H9 (cell line): Measurements from ENCODE around the gene KCTD7. TPM values are rescaled to one million over a fixed set of nuclear protein-coding genes. Genes with fewer than 3 reads are reported as not detected.

Experiments
- DNase-seq: peaks from one replicate; pipeline ENCODE4 v3.0.0-alpha.2; 2017
- H2AFZ ChIP-seq: one replicate; pipeline ENCODE4 v1.6.1; 2013; ENCODE audit warnings: mild to moderate bottlenecking, low read length, control low read depth, moderate library complexity
- H2AK5ac ChIP-seq: 2 replicates; pipeline ENCODE4 v1.6.1; 2013; ENCODE audit warnings: low read length, control low read depth, mixed read lengths; ENCODE audit not compliant: insufficient read length
- H2BK120ac ChIP-seq: one replicate; pipeline ENCODE4 v1.6.1; 2013; ENCODE audit warnings: low read depth, mild to moderate bottlenecking, low read length, control low read depth, inconsistent platforms; ENCODE audit not compliant: poor library complexity, severe bottlenecking
- H2BK12ac ChIP-seq: 2 replicates; pipeline ENCODE4 v1.6.1; 2013; ENCODE audit warnings: low read length, control low read depth, mixed read lengths, low read depth; ENCODE audit not compliant: insufficient read length
- H2BK15ac ChIP-seq: 2 replicates; pipeline ENCODE4 v1.6.1; 2013; ENCODE audit warnings: low read depth, low read length, control low read depth
- H2BK20ac ChIP-seq: one replicate; pipeline ENCODE4 v1.6.1; 2013; ENCODE audit warnings: low read depth, mild to moderate bottlenecking, low read length, control low read depth, inconsistent platforms; ENCODE audit not compliant: poor library complexity, severe bottlenecking
- H2BK5ac ChIP-seq: 2 replicates; pipeline ENCODE4 v1.6.1; 2013; ENCODE audit warnings: low read length, control low read depth, mixed read lengths; ENCODE audit not compliant: insufficient read length
- H3K14ac ChIP-seq: 2 replicates; pipeline ENCODE4 v1.6.1; 2013; ENCODE audit warnings: low read length, control low read depth; ENCODE audit not compliant: insufficient read depth
- H3K18ac ChIP-seq: 2 replicates; pipeline ENCODE4 v1.6.1; 2013; ENCODE audit warnings: low read depth, mild to moderate bottlenecking, mixed read lengths, low read length, control low read depth; ENCODE audit not compliant: insufficient read length
- H3K23ac ChIP-seq: 2 replicates; pipeline ENCODE4 v1.6.1; 2013; ENCODE audit warnings: low read length, control low read depth, mixed read lengths, low read depth; ENCODE audit not compliant: insufficient read length
- H3K23me2 ChIP-seq: 2 replicates; pipeline ENCODE4 v1.6.1; 2013; ENCODE audit warnings: low read depth, mild to moderate bottlenecking, mixed read lengths, low read length, control low read depth; ENCODE audit not compliant: insufficient read length, poor library complexity, severe bottlenecking
- H3K27ac ChIP-seq: 2 replicates; pipeline ENCODE4 v1.5.1; 2013; ENCODE audit warnings: low read length, control low read depth, mixed read lengths, low read depth; ENCODE audit not compliant: insufficient read length
- H3K27me3 ChIP-seq: 2 replicates; pipeline ENCODE4 v1.6.1; 2013; ENCODE audit warnings: low read length, control low read depth, inconsistent platforms; ENCODE audit not compliant: insufficient read depth
- H3K4ac ChIP-seq: 2 replicates; pipeline ENCODE4 v1.6.1; 2013; ENCODE audit warnings: low read depth, mild to moderate bottlenecking, control low read depth, inconsistent platforms, low read length, moderate library complexity
- H3K4me1 ChIP-seq: 2 replicates; pipeline ENCODE4 v1.6.1; 2013; ENCODE audit warnings: low read length, control low read depth, inconsistent platforms; ENCODE audit not compliant: insufficient read depth
- H3K4me2 ChIP-seq: 2 replicates; pipeline ENCODE4 v1.6.1; 2013; ENCODE audit warnings: low read length, control low read depth, mixed read lengths; ENCODE audit not compliant: insufficient read length, insufficient read depth
- H3K56ac ChIP-seq: 2 replicates; pipeline ENCODE4 v1.6.1; 2013; ENCODE audit warnings: low read depth, mild to moderate bottlenecking, mixed read lengths, low read length, control low read depth; ENCODE audit not compliant: insufficient read length
- H3K79me1 ChIP-seq: 2 replicates; pipeline ENCODE4 v1.6.1; 2013; ENCODE audit warnings: low read depth, mild to moderate bottlenecking, moderate library complexity, low read length, control low read depth, inconsistent platforms; ENCODE audit not compliant: insufficient read depth, poor library complexity, severe bottlenecking
- H3K79me2 ChIP-seq: 2 replicates; pipeline ENCODE4 v1.6.1; 2013; ENCODE audit warnings: low read length, control low read depth, inconsistent platforms; ENCODE audit not compliant: insufficient read depth
- H3K9ac ChIP-seq: 2 replicates; pipeline ENCODE4 v1.6.1; 2013; ENCODE audit warnings: low read length, control low read depth, mixed read lengths; ENCODE audit not compliant: insufficient read length; ENCODE audit errors: extremely low read depth
- H3K9me3 ChIP-seq: one replicate; pipeline ENCODE4 v1.6.1; 2013; ENCODE audit warnings: low read depth, low read length, inconsistent platforms; ENCODE audit not compliant: control insufficient read depth
- H3T11ph ChIP-seq: one replicate; pipeline ENCODE4 v1.6.1; 2013; ENCODE audit warnings: mild to moderate bottlenecking, low read length, control low read depth, inconsistent platforms
- H4K20me1 ChIP-seq: one replicate; pipeline ENCODE4 v1.6.1; 2013; ENCODE audit not compliant: control insufficient read depth, insufficient read length, insufficient read depth
- H4K5ac ChIP-seq: 2 replicates; pipeline ENCODE4 v1.6.1; 2013; ENCODE audit warnings: low read depth, mild to moderate bottlenecking, mixed read lengths, low read length, control low read depth; ENCODE audit not compliant: insufficient read length
- H4K8ac ChIP-seq: replicated peaks from 2 replicates; pipeline ENCODE4 v1.6.1; 2013; ENCODE audit warnings: low read length, control low read depth, mixed read lengths, low read depth; ENCODE audit not compliant: insufficient read length
- H4K91ac ChIP-seq: 2 replicates; pipeline ENCODE4 v1.6.1; 2013; ENCODE audit warnings: low read depth, mild to moderate bottlenecking, moderate library complexity, mixed read lengths, low read length, control low read depth; ENCODE audit not compliant: insufficient read length
- H3K27ac Mint-ChIP-seq, 3 experiments: 2 replicates in 2 of 3; 3 replicates in 1 of 3; pipeline ENCODE4 v1.8.0; 2020 to 2021; ENCODE audit warnings: mixed read lengths in 3 of 3, mild to moderate bottlenecking in 1 of 3, moderate library complexity in 1 of 3
- H3K27me3 Mint-ChIP-seq: 2 replicates; pipeline ENCODE4 v1.8.0; 2021; ENCODE audit warnings: low read depth, mild to moderate bottlenecking, moderate library complexity, mixed read lengths
- H3K36me3 Mint-ChIP-seq, 3 experiments: 2 replicates in 2 of 3; 3 replicates in 1 of 3; pipeline ENCODE4 v1.8.0; 2020 to 2021; ENCODE audit warnings: low read depth in 3 of 3, mixed read lengths in 3 of 3; ENCODE audit not compliant: insufficient read depth in 1 of 3
- H3K4me1 Mint-ChIP-seq, 2 experiments: 2 replicates each; pipeline ENCODE4 v1.8.0; 2020; ENCODE audit warnings: mixed read lengths in 2 of 2
- H3K4me3 Mint-ChIP-seq, 2 experiments: 2 replicates in 1 of 2; 3 replicates in 1 of 2; pipeline ENCODE4 v1.8.0; 2020 to 2021; ENCODE audit warnings: mild to moderate bottlenecking in 2 of 2, mixed read lengths in 2 of 2, moderate library complexity in 1 of 2
- H3K9me3 Mint-ChIP-seq, 2 experiments: 2 replicates in 1 of 2; 3 replicates in 1 of 2; pipeline ENCODE4 v1.8.0; 2020; ENCODE audit warnings: mild to moderate bottlenecking in 2 of 2, mixed read lengths in 2 of 2, moderate library complexity in 1 of 2
- WGBS: extraction: QIAGEN DNeasy Blood & Tissue Kit; methylation state at CpG from one replicate; pipeline ENCODE4 v1.1.7; 2013; ENCODE audit warnings: missing lambda C conversion rate, low lambda C conversion rate, mixed read lengths; ENCODE audit not compliant: insufficient read length; ENCODE audit errors: extremely low coverage; 5-methylcytosine and 5-hydroxymethylcytosine counted together
- total RNA-seq: library from RNA; stranded (reverse); gene quantifications from 2 replicates; pipeline ENCODE4 v1.2.1, GENCODE V29; 2021
- TF ChIP-seq, protein P1 (sequence below): fragments of 200-600 bp; sonication (generic); conservative IDR thresholded peaks from 3 replicates; pipeline ENCODE4 v1.8.0; 2021; ENCODE audit warnings: antibody characterized with exemption, mild to moderate bottlenecking

KCTD7 gene
- total RNA-seq, 1 experiment from 2014 or later, result 8.9 TPM

DNA sequence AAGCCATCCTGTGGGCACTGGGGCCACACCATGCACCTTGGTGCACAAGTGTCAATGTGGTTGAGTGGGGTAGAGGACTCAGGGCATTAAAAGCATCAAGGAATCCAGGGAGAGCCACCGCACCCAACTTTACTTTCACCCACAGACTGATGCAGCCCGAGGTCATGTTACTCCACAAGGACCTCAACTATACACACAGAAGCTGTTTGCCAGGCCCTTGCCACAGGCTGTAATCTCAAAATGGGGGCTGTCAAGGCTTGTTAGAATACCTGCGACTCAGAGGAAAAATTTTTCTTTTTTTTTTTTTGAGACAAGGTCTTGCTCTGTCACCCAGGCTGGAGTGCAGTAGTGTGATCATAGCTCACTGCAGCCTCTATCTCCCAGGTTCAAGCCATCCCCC is 26.5 kb upstream of the KCTD7 start:
- no peak overlapping the region for H2BK120ac ChIP-seq
- no peak overlapping the region for H3K23ac ChIP-seq
- no peak overlapping the region for H2BK15ac ChIP-seq
- no peak overlapping the region for H4K91ac ChIP-seq
- H3K9me3 ChIP-seq, result no peaks in the 10 kb centered on the region
- H3K4me1 ChIP-seq, result no peaks in the 10 kb centered on the region
- H2BK5ac ChIP-seq, result no peak overlapping the region
- WGBS, result no CpG with 5 or more reads among the region's 3 CpGs
- no peak overlapping the region for H3K14ac ChIP-seq
- H2AK5ac ChIP-seq, result no peak overlapping the region
- no peak overlapping the region for H3K4ac ChIP-seq
- no peaks in the 10 kb centered on the region for H3K27me3 ChIP-seq
- no peaks in the 10 kb centered on the region for H3K27me3 Mint-ChIP-seq
- peaks cover 2% of the 10 kb centered on the region in 2 experiments; a peak in 2 of 4 replicates for H3K4me1 Mint-ChIP-seq
- H3K9me3 Mint-ChIP-seq, result no peaks in the 10 kb centered on the region; a peak in 1 of 5 replicates
- no peak overlapping the region for H3K56ac ChIP-seq
- no peak for DNase-seq
- no peaks in the 10 kb centered on the region for H3K23me2 ChIP-seq
- no peak overlapping the region for H3T11ph ChIP-seq
- H2BK12ac ChIP-seq, result no peak overlapping the region
- H3K9ac ChIP-seq, result no peak overlapping the region
- H2AFZ ChIP-seq, result no peak overlapping the region
- H4K20me1 ChIP-seq, result no peaks in the 10 kb centered on the region
- no peak overlapping the region for H2BK20ac ChIP-seq
- H3K79me1 ChIP-seq, result no peaks in the 10 kb centered on the region
- H3K4me3 Mint-ChIP-seq, result no peak overlapping the region
- H3K4me2 ChIP-seq, result no peak overlapping the region
- no peaks in the 10 kb centered on the region for H3K79me2 ChIP-seq
- H3K27ac ChIP-seq, result no peak overlapping the region
- H3K18ac ChIP-seq, result no peak overlapping the region
- no peak overlapping the region for H4K5ac ChIP-seq
- no peak overlapping the region; a peak in 1 of 7 replicates for H3K27ac Mint-ChIP-seq
- no peaks in the 10 kb centered on the region; a peak in 1 of 7 replicates for H3K36me3 Mint-ChIP-seq
- H4K8ac ChIP-seq, result no peak overlapping the region
- TF ChIP-seq, protein P1, sequence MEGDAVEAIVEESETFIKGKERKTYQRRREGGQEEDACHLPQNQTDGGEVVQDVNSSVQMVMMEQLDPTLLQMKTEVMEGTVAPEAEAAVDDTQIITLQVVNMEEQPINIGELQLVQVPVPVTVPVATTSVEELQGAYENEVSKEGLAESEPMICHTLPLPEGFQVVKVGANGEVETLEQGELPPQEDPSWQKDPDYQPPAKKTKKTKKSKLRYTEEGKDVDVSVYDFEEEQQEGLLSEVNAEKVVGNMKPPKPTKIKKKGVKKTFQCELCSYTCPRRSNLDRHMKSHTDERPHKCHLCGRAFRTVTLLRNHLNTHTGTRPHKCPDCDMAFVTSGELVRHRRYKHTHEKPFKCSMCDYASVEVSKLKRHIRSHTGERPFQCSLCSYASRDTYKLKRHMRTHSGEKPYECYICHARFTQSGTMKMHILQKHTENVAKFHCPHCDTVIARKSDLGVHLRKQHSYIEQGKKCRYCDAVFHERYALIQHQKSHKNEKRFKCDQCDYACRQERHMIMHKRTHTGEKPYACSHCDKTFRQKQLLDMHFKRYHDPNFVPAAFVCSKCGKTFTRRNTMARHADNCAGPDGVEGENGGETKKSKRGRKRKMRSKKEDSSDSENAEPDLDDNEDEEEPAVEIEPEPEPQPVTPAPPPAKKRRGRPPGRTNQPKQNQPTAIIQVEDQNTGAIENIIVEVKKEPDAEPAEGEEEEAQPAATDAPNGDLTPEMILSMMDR, result no peak
